RKO (cell line): ENCODE results near the gene AXIN2.

Source experiments
- DNase-seq: peaks from one replicate; pipeline ENCODE4 v3.0.0-alpha.2; 2016; ENCODE audit warnings: low spot score

Gene AXIN2

GRCh38 chr17:65561452-65562205, at the start of gene AXIN2:
AXIN2 (minus strand) TSS chr17:65561648; CDS start chr17:65558620, 3,028 bp downstream.
- DNase-seq, result peak; percentile 88

DNA sequence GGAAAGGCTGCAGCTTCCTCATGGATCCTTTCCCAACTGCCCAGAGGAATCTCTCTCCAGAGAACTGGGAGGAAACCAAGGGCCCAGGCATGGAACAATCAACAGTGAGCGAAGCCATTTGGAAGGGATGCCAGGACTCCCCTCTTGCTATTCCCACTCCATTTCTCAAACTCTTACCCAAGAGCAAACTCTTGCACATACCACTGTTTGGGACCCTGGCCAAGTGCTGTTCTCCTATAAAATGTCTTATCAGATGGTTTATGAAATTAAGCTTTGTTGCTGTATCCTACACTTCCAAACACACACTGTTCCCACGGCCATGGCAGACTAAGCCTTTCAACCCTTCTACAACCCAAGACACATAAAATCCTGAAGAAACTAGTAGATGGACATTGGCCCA, 48.3 kb upstream of the AXIN2 start:
- DNase-seq, result no peak

- DNase-seq, result no peak
Observed at GRCh38 chr17:65609286-65609685, 47.8 kb upstream of the AXIN2 start.

DNA sequence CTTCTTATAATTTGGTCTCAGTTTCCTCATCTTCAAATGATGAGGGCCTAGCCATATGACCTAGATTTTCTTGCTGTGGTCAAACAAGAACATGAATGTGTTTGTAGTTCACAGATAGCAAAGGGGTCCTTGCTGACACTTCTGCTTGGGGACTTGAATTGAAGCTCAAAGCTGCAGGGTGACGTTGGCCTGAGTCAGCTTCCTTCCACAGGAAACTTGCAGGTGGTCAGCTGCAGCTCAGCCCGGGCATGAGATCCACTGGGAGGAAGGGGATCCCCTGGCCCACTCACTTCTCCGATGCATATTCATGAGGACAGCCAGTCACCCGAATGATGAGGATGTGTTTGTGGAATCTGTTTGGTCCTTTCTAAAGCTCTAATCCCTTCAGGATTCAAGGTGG, 42.6 kb upstream of the AXIN2 start:
- peak; percentile 57 for DNase-seq

- no peak for DNase-seq
Observed at GRCh38 chr17:65601881-65602280, 40.4 kb upstream of the AXIN2 start.

- no peak for DNase-seq
Observed at GRCh38 chr17:65601145-65601544, 39.7 kb upstream of the AXIN2 start.

- DNase-seq, result no peak
Observed at GRCh38 chr17:65600518-65600917, 39.1 kb upstream of the AXIN2 start.

DNA sequence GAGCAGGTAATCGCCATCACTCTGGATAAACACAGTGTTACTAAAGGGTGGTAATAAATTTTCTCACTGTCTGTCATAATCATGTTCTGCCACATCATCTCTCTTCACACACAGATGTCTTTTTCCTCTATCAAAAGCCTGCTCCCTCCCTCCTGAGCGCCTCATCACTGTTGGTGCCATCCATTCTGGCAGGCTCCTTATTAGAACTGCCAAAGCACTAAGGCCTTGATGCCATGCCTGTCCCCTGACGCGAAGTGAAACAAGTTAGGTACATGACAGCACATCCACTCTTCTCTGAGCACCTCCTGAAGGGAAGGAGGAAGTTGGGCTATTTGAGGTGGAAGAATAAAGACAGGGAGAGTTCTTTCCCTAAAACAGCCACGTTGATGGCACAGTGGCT, 38.2 kb upstream of the AXIN2 start:
- DNase-seq, result no peak

DNA sequence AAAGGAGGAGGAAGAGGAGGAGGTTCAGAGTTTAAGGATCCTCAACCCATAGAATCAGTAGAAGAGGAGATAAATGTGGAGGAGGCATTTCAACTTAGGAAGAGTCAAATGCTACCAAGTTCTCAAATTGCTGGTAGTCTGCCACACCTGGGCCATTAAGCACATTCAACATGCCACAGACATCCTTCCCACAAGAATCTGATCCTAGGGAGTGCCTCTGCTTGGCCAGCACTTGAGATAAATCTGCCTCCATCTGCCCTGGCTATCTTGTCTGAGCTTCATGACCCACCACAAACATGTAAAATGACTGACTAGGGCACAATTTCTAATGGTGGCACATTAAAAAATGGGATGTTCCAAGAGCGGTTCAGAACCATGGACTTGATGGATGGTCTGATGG, 37.3 kb upstream of the AXIN2 start:
- no peak for DNase-seq

- DNase-seq, result no peak
Observed at GRCh38 chr17:65595071-65595656, 33.7 kb upstream of the AXIN2 start.

GRCh38 chr17:65593855-65594845, 32.7 kb upstream of the AXIN2 start:
- no peak for DNase-seq

GRCh38 chr17:65593092-65593854, 31.8 kb upstream of the AXIN2 start:
- DNase-seq, result no peak

- DNase-seq, result no peak
Observed at GRCh38 chr17:65592125-65592965, 30.9 kb upstream of the AXIN2 start.

DNA sequence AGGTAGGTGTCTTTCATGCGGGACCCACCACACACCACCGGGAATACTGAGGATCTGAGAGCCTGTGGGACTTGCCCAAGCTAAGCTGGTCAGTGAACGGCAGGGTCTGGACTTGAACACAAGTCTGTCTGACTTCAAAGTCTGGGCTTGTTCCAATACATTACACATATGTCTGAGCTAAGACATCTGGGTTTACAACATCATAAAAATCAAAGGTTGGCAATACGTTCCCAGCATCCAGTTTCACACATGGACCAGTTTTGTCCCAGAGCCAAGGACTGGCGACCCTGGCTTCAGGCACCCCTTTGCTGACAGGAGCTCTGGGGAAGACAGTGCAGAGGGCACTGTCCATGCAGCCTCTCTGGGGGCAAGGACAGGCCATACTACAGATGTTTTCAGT, 27.9 kb upstream of the AXIN2 start:
- DNase-seq, result no peak

DNA sequence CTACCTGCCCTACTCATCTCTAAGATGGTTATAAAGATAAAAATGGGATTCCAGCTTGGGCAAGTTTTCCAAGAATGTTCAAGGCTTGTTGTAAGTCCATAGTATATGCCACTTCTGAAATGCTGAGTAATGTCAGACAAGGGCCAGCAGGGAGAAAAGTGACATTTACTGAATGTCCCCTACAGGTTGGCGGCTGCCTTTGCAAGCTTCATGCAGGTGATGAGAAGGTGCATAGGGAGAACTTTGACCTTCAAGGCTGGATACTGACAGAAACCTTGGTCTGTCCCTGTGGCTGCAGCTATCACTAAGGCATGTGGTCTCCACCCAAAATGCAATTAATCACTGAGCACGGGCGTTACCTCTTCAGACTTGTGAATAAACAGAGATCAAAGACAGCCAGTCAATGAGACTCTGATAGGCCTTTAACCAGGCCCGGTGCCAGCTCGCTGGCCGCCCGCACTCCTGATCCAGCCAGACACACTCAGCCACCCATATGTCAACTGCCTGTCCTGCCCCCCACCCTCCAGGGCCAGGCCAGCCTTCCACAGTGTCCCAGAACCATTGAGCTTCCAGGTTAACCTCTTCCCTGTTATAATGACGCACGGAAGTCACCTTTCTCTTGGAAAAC, 26.8 kb upstream of the AXIN2 start:
- DNase-seq, result no peak

GRCh38 chr17:65587534-65588180, 26.2 kb upstream of the AXIN2 start:
- DNase-seq, result no peak

- no peak for DNase-seq
Observed at GRCh38 chr17:65586899-65587298, 25.5 kb upstream of the AXIN2 start.

DNA sequence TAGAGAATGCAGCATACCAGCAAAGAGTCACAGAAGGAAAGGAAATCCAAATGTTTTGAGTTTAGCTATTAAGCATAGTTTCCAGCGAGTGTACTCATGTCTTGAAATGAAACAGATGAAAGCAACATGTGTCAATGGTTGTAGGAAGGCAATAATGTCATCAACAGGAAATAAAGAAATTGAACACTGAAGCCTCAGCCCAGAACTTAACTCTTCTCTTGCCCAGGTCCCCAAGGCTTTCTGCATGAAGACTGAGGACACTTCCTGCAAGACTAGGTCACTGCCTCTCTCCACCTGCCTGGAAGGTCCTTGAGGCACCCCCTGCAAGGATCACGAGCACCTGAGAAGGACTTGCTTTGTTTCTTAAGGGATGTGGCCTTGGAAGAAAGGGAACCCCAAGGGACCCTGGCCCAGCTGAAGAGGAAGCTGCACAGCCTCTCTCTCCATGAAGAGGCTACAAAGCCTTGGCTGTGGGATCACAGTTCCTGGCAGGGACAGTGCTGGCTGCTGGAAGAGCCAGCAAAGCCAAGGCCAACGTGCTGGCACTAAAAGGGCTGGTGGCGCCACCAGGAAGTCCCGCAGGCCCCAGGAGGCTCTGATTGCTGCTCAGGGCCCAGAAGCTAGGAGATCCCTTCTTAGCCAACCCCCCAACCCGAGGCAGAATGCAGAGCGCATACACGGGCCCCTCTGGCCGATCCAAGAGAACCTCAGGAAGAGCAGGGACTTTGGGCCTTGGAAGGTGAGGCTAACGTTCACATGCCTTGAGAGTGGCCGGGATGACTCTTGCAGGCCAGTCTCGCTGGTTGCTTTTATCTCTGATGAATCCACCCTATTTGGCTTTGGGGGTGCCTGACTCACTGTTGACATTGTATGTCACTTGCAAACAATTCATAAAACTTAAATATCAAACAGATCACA, 23.4 kb upstream of the AXIN2 start:
- no peak for DNase-seq
